BLaER1 (cell line): ENCODE measurements around the gene CYB5D1.
A peak's percentile ranks its signal among the peaks of the same experiment; 100 is the strongest.

Source experiments
- H3K27ac ChIP-seq: shearing (Covaris generic); formaldehyde crosslinking; 2 replicates; pipeline ENCODE4 v1.8.1; 2022
- H3K27me3 ChIP-seq: shearing (Covaris generic); formaldehyde crosslinking; 2 replicates; pipeline ENCODE4 v1.8.1; 2022
- H3K36me3 ChIP-seq: shearing (Covaris generic); formaldehyde crosslinking; 2 replicates; pipeline ENCODE4 v1.8.1; 2022
- H3K4me1 ChIP-seq: shearing (Covaris generic); formaldehyde crosslinking; 2 replicates; pipeline ENCODE4 v1.8.1; 2022
- H3K4me2 ChIP-seq: shearing (Covaris generic); formaldehyde crosslinking; 2 replicates; pipeline ENCODE4 v1.8.1; 2022
- H3K4me3 ChIP-seq: shearing (Covaris generic); formaldehyde crosslinking; 2 replicates; pipeline ENCODE4 v1.8.1; 2022
- H3K9ac ChIP-seq: shearing (Covaris generic); formaldehyde crosslinking; 2 replicates; pipeline ENCODE4 v1.8.1; 2022
- H3K9me3 ChIP-seq: shearing (Covaris generic); formaldehyde crosslinking; 2 replicates; pipeline ENCODE4 v1.8.1; 2022
- H4K20me1 ChIP-seq: shearing (Covaris generic); formaldehyde crosslinking; 2 replicates; pipeline ENCODE4 v1.8.1; 2022
- Cebpa-rat ChIP-seq: shearing (Covaris generic); IDR thresholded peaks from 2 replicates; pipeline ENCODE4 v1.8.1; 2022

The CYB5D1 gene

DNA sequence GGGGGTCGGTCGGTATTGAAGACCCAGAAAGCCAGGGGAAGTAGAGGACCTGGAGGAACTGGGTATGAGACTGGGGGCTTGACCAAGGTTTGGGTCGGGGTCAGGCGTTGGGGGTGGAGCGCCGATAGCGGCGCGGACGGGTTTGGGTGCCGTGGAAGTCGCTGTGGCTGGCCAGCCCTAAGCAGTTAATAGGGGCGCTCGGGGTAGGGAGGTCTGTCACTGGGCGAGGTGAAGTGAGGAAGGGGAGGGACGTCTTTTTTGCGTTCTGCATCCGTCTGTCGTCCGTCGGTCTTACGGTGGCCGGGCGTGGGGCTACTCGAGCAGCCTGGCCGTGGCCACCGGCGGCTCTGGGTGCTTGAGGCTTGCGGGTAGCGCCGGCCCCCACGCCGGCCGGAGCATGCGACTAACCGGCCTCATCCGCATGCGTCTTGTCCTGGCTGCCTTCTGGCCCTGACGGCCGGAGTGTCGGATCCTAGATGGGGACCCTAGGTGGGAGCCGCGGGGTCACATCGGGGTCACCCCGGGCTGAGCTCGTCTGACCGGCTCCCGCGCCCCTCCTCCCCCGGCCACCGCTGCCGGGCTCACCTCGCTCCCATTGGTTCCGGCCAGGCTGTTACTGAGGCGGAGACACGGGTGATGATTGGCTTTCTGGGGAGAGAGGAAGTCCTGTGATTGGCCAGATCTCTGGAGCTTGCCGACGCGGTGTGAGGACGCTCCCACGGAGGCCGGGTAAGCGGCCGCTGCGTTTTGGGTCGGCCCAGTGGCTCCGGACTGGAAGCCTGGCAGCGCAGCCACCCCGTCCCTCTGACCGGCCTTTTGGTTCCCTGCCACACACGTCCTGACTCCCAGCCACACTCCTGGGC lies 13.3 kb upstream of the CYB5D1 start:
- H3K4me3 ChIP-seq, result peak overlapping the region; percentile 78
- H3K27ac ChIP-seq, result peak overlapping the region; percentile 94
- peaks cover 87% of the 10 kb centered on the region for H4K20me1 ChIP-seq
- peak overlapping the region; percentile 99 for H3K4me2 ChIP-seq
- no peaks in the 10 kb centered on the region for H3K27me3 ChIP-seq
- H3K36me3 ChIP-seq, result peaks cover 56% of the 10 kb centered on the region
- peaks cover 29% of the 10 kb centered on the region for H3K4me1 ChIP-seq
- H3K9ac ChIP-seq, result peak overlapping the region; percentile 91
- no peak for TF ChIP-seq Cebpa-rat
- H3K9me3 ChIP-seq, result no peaks in the 10 kb centered on the region

DNA sequence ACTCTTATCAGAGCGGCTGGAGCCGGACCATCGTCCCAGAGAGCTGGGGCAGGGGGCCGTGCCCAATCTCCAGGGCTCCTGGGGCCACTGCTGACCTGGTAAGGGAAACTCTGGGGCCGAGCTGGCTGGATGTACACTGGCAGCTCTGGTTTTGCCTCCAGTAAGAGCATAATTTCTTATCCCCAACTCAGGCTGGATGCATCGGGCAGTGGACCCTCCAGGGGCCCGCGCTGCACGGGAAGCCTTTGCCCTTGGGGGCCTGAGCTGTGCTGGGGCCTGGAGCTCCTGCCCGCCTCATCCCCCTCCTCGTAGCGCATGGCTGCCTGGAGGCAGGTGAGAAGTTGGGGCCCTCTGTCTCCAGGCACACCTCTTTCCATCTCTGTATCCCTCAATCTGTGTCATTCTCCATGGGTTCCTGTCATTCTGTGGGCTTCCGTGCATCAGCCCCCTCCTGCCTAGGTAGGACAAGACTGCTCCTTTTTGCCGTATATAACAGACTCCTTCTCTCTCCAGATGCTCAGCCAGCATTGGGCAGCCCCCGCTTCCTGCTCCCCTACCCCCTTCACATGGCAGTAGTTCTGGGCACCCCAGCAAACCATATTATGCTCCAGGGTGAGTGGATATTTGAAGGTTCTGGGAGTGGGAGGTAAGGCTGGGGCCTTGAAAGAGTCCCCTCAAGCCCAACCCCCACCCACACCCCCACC lies 12.3 kb upstream of the CYB5D1 start:
- peaks cover 87% of the 10 kb centered on the region for H4K20me1 ChIP-seq
- no peak overlapping the region for H3K27ac ChIP-seq
- peaks cover 57% of the 10 kb centered on the region for H3K36me3 ChIP-seq
- H3K27me3 ChIP-seq, result no peaks in the 10 kb centered on the region
- H3K4me1 ChIP-seq, result peaks cover 20% of the 10 kb centered on the region
- H3K4me2 ChIP-seq, result peak overlapping the region; percentile 99
- H3K4me3 ChIP-seq, result peak overlapping the region; percentile 78
- peak overlapping the region; percentile 91 for H3K9ac ChIP-seq
- TF ChIP-seq Cebpa-rat, result no peak
- H3K9me3 ChIP-seq, result no peaks in the 10 kb centered on the region

DNA sequence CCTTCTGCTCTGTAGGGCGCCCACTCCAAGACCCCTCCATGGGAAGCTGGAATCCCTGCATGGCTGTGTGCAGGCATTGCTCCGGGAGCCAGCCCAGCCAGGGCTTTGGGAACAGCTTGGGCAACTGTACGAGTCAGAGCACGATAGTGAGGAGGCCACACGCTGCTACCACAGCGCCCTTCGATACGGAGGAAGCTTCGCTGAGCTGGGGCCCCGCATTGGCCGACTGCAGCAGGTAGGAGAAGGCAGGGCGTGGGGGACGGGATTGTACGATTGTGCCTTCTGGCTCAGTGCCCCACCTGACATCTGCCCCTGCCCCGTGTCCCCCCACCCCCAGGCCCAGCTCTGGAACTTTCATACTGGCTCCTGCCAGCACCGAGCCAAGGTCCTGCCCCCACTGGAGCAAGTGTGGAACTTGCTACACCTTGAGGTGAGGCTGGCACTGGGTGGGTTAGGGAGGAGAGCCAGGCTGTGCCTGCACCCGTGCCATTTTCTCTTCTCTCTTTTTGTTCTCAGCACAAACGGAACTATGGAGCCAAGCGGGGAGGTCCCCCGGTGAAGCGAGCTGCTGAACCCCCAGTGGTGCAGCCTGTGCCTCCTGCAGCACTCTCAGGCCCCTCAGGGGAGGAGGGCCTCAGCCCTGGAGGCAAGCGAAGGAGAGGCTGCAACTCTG lies 11.6 kb upstream of the CYB5D1 start:
- TF ChIP-seq Cebpa-rat, result no peak
- H3K27me3 ChIP-seq, result no peaks in the 10 kb centered on the region
- no peak overlapping the region for H3K4me3 ChIP-seq
- H3K4me2 ChIP-seq, result no peak overlapping the region
- peaks cover 20% of the 10 kb centered on the region for H3K4me1 ChIP-seq
- no peak overlapping the region for H3K27ac ChIP-seq
- peaks cover 60% of the 10 kb centered on the region for H3K36me3 ChIP-seq
- no peak overlapping the region for H3K9ac ChIP-seq
- peaks cover 87% of the 10 kb centered on the region for H4K20me1 ChIP-seq
- H3K9me3 ChIP-seq, result no peaks in the 10 kb centered on the region

DNA sequence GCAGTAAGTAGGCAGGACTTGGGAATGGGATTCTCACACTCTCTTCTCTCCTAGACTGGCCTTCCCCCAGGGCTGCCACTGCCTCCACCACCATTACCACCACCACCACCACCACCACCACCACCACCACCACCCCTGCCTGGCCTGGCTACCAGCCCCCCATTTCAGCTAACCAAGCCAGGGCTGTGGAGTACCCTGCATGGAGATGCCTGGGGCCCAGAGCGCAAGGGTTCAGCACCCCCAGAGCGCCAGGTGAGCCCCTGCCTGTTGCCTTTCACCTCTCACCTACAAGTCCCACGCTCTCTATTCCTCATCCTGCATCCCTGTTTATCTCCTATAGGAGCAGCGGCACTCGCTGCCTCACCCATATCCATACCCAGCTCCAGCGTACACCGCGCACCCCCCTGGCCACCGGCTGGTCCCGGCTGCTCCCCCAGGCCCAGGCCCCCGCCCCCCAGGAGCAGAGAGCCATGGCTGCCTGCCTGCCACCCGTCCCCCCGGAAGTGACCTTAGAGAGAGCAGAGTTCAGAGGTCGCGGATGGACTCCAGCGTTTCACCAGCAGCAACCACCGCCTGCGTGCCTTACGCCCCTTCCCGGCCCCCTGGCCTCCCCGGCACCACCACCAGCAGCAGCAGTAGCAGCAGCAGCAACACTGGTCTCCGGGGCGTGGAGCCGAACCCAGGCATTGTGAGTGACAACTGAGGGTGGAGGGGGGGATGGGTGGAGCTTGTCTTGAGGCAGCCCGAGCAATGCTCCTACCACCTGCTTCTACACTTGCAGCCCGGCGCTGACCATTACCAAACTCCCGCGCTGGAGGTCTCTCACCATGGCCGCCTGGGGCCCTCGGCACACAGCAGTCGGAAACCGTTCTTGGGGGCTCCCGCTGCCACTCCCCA lies 10.8 kb upstream of the CYB5D1 start:
- Histone ChIP-seq H4K20me1 (peaks cover 91% of the 10 kb centered on the region), H3K36me3 (peaks cover 67% of the 10 kb centered on the region), H3K27me3 (no peaks in the 10 kb centered on the region), H3K27ac (no peak overlapping the region), H3K9ac (no peak overlapping the region), H3K4me3 (no peak overlapping the region), H3K4me2 (no peak overlapping the region), H3K4me1 (peaks cover 24% of the 10 kb centered on the region), H3K9me3 (no peaks in the 10 kb centered on the region)
- TF ChIP-seq Cebpa-rat, result no peak

DNA sequence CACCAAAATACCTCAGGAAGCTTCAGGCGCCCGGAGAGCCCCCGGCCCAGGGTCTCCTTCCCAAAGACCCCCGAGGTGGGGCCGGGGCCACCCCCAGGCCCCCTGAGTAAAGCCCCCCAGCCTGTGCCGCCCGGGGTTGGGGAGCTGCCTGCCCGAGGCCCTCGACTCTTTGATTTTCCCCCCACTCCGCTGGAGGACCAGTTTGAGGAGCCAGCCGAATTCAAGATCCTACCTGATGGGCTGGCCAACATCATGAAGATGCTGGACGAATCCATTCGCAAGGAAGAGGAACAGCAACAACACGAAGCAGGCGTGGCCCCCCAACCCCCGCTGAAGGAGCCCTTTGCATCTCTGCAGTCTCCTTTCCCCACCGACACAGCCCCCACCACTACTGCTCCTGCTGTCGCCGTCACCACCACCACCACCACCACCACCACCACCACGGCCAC lies 9.6 kb upstream of the CYB5D1 start:
- H3K4me1 ChIP-seq, result peaks cover 30% of the 10 kb centered on the region
- H4K20me1 ChIP-seq, result peaks cover 92% of the 10 kb centered on the region
- peaks cover 79% of the 10 kb centered on the region for H3K36me3 ChIP-seq

DNA sequence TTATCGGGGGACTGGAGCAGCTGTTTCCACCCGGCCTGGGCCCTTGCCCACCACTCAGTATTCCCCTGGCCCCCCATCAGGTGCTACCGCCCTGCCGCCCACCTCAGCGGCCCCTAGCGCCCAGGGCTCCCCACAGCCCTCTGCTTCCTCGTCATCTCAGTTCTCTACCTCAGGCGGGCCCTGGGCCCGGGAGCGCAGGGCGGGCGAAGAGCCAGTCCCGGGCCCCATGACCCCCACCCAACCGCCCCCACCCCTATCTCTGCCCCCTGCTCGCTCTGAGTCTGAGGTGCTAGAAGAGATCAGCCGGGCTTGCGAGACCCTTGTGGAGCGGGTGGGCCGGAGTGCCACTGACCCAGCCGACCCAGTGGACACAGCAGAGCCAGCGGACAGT lies 9.1 kb upstream of the CYB5D1 start:
- H3K4me1 ChIP-seq, result peaks cover 30% of the 10 kb centered on the region
- H3K4me3 ChIP-seq, result no peak overlapping the region
- no peaks in the 10 kb centered on the region for H3K27me3 ChIP-seq
- H3K36me3 ChIP-seq, result peaks cover 84% of the 10 kb centered on the region
- no peak for TF ChIP-seq Cebpa-rat
- no peak overlapping the region for H3K27ac ChIP-seq
- H3K4me2 ChIP-seq, result no peak overlapping the region
- H4K20me1 ChIP-seq, result peaks cover 92% of the 10 kb centered on the region
- H3K9me3 ChIP-seq, result no peaks in the 10 kb centered on the region
- H3K9ac ChIP-seq, result no peak overlapping the region

More for the DNA sequence above, 9.6 kb upstream of the CYB5D1 start:
- no peaks in the 10 kb centered on the region for H3K27me3 ChIP-seq
- TF ChIP-seq Cebpa-rat, result no peak
- no peak overlapping the region for H3K9ac ChIP-seq
- no peak overlapping the region for H3K4me2 ChIP-seq
- no peak overlapping the region for H3K4me3 ChIP-seq
- H3K9me3 ChIP-seq, result no peaks in the 10 kb centered on the region
- H3K27ac ChIP-seq, result no peak overlapping the region

DNA sequence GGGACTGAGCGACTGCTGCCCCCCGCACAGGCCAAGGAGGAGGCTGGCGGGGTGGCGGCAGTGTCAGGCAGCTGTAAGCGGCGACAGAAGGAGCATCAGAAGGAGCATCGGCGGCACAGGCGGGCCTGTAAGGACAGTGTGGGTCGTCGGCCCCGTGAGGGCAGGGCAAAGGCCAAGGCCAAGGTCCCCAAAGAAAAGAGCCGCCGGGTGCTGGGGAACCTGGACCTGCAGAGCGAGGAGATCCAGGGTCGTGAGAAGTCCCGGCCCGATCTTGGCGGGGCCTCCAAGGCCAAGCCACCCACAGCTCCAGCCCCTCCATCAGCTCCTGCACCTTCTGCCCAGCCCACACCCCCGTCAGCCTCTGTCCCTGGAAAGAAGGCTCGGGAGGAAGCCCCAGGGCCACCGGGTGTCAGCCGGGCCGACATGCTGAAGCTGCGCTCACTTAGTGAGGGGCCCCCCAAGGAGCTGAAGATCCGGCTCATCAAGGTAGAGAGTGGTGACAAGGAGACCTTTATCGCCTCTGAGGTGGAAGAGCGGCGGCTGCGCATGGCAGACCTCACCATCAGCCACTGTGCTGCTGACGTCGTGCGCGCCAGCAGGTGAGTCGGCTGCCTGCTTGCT lies 8.6 kb upstream of the CYB5D1 start:
- peaks cover 90% of the 10 kb centered on the region for H3K36me3 ChIP-seq
- TF ChIP-seq Cebpa-rat, result no peak
- no peak overlapping the region for H3K4me3 ChIP-seq
- no peak overlapping the region for H3K27ac ChIP-seq
- 0 out of 2 replicates have a peak overlapping the region, but pooled peaks have one; percentile 24 for H3K9ac ChIP-seq
- H3K4me2 ChIP-seq, result no peak overlapping the region
- H3K27me3 ChIP-seq, result no peaks in the 10 kb centered on the region
- H4K20me1 ChIP-seq, result peaks cover 88% of the 10 kb centered on the region
- H3K9me3 ChIP-seq, result no peaks in the 10 kb centered on the region
- peaks cover 30% of the 10 kb centered on the region for H3K4me1 ChIP-seq

DNA sequence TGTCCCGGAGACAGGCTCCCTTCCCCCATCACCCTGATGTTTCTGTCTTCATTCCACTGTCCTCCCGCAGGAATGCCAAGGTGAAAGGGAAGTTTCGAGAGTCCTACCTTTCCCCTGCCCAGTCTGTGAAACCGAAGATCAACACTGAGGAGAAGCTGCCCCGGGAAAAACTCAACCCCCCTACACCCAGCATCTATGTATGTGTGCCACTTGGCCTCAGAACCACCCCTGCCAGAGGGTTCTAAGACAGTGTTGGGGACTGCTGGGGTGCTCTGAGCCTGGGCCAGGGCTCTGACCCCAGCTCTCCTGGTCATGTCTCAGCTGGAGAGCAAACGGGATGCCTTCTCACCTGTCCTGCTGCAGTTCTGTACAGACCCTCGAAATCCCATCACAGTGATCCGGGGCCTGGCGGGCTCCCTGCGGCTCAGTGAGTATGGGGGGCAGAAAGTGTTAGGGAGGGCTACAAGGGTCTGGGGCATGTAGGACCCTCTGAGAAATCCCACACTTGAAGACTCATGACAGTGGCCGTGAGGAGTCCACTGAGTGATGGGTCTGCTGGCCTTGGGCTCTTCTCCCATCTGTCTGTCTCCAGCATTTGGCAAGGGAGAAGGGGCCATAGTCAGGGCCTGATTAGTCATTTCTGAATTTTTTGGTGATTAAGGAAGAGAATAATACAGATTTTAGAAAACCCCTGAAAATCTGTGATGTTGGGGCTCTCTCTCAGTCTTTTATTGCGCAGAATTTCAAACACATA lies 7.9 kb upstream of the CYB5D1 start:
- no peak for TF ChIP-seq Cebpa-rat
- Histone ChIP-seq H3K9me3 (no peaks in the 10 kb centered on the region), H3K36me3 (peaks cover 95% of the 10 kb centered on the region), H3K4me3 (no peak overlapping the region), H3K9ac (no peak overlapping the region), H3K4me1 (peaks cover 29% of the 10 kb centered on the region), H3K27ac (no peak overlapping the region), H3K4me2 (no peak overlapping the region), H3K27me3 (no peaks in the 10 kb centered on the region), H4K20me1 (peaks cover 81% of the 10 kb centered on the region)
